A549 treated with ZK216348 at 1 μM for 4 hours (cell line): Measurements from ENCODE around the gene GRIPAP1. TPM values are rescaled to one million over a fixed set of nuclear protein-coding genes. Genes with fewer than 3 reads are reported as not detected.

Experiments used
- total RNA-seq: library from RNA; stranded (reverse); fragments of 200-300 nt; extraction: Qiagen RNA extraction; gene quantifications from 5 replicates; pipeline ENCODE4 v1.2.3, GENCODE V29; 2022; ENCODE audit warnings: low read depth

GRIPAP1 gene, protein sequence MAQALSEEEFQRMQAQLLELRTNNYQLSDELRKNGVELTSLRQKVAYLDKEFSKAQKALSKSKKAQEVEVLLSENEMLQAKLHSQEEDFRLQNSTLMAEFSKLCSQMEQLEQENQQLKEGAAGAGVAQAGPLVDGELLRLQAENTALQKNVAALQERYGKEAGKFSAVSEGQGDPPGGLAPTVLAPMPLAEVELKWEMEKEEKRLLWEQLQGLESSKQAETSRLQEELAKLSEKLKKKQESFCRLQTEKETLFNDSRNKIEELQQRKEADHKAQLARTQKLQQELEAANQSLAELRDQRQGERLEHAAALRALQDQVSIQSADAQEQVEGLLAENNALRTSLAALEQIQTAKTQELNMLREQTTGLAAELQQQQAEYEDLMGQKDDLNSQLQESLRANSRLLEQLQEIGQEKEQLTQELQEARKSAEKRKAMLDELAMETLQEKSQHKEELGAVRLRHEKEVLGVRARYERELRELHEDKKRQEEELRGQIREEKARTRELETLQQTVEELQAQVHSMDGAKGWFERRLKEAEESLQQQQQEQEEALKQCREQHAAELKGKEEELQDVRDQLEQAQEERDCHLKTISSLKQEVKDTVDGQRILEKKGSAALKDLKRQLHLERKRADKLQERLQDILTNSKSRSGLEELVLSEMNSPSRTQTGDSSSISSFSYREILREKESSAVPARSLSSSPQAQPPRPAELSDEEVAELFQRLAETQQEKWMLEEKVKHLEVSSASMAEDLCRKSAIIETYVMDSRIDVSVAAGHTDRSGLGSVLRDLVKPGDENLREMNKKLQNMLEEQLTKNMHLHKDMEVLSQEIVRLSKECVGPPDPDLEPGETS
- total RNA-seq = 15.0 to 24.2 TPM (median 23.6 TPM) in 5 replicates

DNA sequence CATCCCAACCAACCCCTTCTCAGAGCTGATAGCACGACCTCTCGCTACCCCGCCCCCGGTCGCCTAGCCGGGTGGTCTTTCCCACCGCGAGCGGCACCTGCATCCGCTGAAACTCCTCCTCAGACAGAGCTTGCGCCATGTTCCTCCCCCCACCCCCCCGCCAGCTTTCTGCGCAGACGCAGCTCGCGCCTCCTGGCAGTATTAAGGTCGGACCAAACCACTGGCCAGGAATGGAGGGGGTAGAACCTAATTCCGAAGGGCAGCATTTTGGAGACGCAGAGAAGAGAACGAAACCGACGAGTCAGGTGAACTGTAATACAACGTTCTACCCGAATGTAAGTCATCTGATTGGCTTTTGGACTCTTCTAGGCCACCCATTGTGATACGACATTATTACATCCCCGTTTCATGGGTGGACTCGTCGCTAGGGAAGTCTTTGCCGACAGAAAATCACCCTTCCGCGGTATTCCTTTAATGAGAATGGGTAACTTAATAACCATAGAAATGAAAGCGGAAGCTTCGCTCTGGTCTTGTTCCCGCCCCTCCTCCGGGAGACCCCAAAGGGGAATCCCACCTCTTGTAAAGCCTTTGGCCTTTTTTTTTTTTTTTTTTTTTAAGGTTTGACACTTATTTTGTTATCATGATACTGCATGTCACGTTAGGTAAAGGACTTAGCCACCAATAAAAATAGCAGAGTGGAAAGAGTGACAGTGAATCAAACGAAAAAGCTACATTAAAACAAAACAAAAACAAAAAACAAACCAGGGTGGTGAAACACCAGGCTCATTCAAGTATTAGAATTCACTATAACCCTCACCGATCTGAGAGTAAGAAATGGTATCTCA is at the start of gene GRIPAP1:
Gene GRIPAP1, minus strand, starts transcription at position 174 of the 845 bp plus-strand sequence. Its CDS starts 35 bp downstream, at position 139.

DNA sequence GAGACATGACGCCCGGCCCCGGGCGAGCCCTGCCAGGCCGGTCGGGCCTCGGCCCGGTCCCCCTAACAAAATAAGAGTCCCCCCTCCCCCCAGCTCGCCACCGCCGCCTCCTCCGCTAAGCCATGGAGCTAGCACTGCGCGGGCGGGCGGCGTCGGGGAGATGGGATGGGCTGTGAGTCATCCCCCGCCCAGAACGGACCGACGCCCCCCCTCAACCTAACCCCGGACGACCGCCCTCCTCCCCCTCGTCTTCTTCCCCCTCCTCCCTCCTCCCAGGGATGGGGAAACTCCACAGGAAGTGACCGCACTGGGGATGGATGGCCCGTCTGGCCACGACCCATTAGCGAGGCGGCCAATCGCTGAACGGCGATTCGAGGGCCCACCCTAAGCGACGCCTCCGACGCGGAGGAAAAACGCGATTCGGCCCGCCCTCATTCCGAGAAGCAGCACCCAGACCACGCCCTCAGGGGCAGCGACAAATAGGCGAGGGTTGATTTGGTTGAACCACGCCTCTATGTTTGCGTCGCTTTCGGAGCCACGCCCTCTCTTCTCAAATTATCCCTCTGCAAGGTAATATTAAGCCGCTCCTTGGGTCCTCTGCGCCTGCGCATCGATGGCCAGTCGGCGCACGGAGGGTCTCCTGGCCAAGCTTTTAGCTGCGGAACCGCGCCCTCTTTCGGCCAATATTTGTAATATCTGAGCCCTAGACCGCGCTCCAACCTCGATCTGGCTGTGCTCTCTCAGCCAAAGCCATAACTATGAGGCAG is 41.3 kb upstream of the GRIPAP1 start, which contains the start of gene TFE3:
Gene TFE3, minus strand, starts transcription at position 138 of the 767 bp plus-strand sequence. Its CDS starts 131 bp downstream, at position 7.

DNA sequence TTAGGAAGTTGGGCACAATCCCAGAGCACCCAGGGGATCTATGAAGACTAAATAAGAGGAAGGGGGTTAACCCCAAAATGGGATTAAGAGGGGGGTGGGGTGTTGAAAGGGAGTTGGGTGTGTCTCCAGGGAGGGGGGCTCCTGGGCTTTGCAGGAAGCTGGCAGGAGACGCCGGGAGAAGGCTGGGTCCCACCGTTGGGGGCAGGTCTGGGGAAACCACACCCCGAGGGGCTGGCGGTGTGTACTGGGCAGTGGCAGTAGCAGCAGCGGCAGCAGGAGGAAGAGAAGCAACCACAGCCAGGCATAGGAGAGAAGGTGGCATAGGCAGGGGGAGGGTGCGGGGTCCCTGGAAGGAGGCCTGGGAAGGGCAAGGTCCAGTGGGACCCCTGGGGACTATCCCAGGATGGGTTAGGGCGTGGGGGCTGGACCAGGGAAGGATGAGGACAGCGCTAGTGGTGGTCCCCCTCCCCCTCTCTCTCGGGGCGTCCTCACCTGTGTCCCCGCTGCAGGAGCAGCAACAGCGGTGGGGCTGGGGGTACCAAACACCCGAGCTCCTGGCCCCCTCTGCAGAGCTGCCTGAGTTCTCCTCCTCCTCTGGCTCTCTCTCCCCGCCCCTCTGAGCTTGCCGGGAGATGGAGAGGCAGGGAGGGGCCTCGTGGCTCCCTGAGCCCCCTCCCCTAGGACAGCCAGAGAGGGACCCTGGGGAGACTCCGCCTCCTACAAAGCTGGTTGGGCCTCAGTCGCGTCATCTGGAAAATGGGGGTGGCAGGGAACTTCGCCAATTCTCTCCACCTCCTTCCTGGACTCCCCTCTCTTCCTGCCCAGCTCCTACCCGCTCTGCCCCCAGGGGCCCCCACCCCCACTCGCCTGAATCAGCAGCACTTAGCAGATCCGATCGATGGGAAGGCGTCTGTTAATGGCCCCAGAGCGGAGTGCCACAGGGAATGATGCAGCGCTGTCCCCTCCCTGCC is 30.5 kb downstream of the GRIPAP1 start, which contains the start of gene KCND1:
Gene KCND1, minus strand, starts transcription at position 596 of the 971 bp plus-strand sequence. CDS start 1,573 bp downstream, outside the sequence.

DNA sequence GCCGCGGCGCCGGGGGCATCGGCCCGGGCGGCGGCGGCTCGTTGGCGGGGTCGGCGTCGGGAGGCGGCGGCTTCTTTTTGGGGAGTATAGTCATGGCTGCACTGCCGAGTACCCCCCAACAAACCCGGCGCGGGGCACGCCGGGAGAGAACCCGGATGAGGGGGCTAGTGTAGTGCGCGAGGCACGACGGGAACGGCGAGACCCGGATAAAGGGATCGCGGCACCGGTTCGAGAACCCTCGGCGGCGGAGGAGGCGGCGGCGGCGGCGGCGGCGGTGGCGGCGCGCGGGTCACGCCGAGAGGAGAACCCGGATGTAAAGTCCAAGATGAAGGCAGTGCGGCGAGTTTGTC is 44.6 kb downstream of the GRIPAP1 start, which contains the start of gene OTUD5:
Gene OTUD5, minus strand, starts transcription at position 131 of the 350 bp plus-strand sequence. Its CDS starts 37 bp downstream, at position 94.

Other genes with a start within 250 kb of the GRIPAP1 start
- not detected in 5 replicates for gene GLOD5, start 240.5 kb downstream of the GRIPAP1 start, total RNA-seq
- gene GATA1, start 215.7 kb downstream of the GRIPAP1 start, total RNA-seq = not detected in 5 replicates
- gene HDAC6, start 200.2 kb downstream of the GRIPAP1 start, total RNA-seq = 24.5 to 38.5 TPM (median 32.5 TPM) in 5 replicates
- gene ERAS, start 175.8 kb downstream of the GRIPAP1 start, total RNA-seq = 0.19 TPM in 1 of 5 replicates, not detected in the others
- gene PCSK1N, start 166.7 kb downstream of the GRIPAP1 start, total RNA-seq = 14.2 to 57.6 TPM (median 52.0 TPM) in 5 replicates
- 65.2 to 99.9 TPM (median 98.2 TPM) in 5 replicates for gene TIMM17B, start 104.5 kb downstream of the GRIPAP1 start, total RNA-seq
- gene PQBP1, start 104.3 kb downstream of the GRIPAP1 start, total RNA-seq = 88.6 to 103 TPM (median 94.0 TPM) in 5 replicates
- gene SLC35A2, start 90.6 kb downstream of the GRIPAP1 start, total RNA-seq = 42.8 to 68.8 TPM (median 65.0 TPM) in 5 replicates
- 8.5 to 10.0 TPM (median 9.0 TPM) in 5 replicates for gene PIM2, start 83.2 kb downstream of the GRIPAP1 start, total RNA-seq
- 60.4 to 71.4 TPM (median 64.7 TPM) in 5 replicates for gene OTUD5, start 44.7 kb downstream of the GRIPAP1 start, total RNA-seq
- 0.92 to 1.6 TPM (median 1.2 TPM) in 5 replicates for gene KCND1, start 30.4 kb downstream of the GRIPAP1 start, total RNA-seq
- gene TFE3, start 41.1 kb upstream of the GRIPAP1 start, total RNA-seq = 38.3 to 57.8 TPM (median 54.4 TPM) in 5 replicates
- gene CCDC120, start 56.7 kb upstream of the GRIPAP1 start, total RNA-seq = 2.1 to 4.9 TPM (median 3.8 TPM) in 5 replicates
- 37.3 to 50.2 TPM (median 43.8 TPM) in 5 replicates for gene PRAF2, start 71.7 kb upstream of the GRIPAP1 start, total RNA-seq
- gene WDR45, start 77.6 kb upstream of the GRIPAP1 start, total RNA-seq = 44.3 to 60.4 TPM (median 58.1 TPM) in 5 replicates
- gene GPKOW, start 121.5 kb upstream of the GRIPAP1 start, total RNA-seq = 19.8 to 26.6 TPM (median 24.5 TPM) in 5 replicates
- 1.3 to 3.7 TPM (median 3.6 TPM) in 5 replicates for gene MAGIX, start 160.5 kb upstream of the GRIPAP1 start, total RNA-seq
- 328 to 445 TPM (median 434 TPM) in 5 replicates for gene PLP2, start 169.6 kb upstream of the GRIPAP1 start, total RNA-seq
- 13.7 to 20.3 TPM (median 18.2 TPM) in 5 replicates for gene PRICKLE3, start 184.1 kb upstream of the GRIPAP1 start, total RNA-seq
- 2.2 to 3.4 TPM (median 3.1 TPM) in 5 replicates for gene SYP, start 197.9 kb upstream of the GRIPAP1 start, total RNA-seq
- not detected in 5 replicates for gene CACNA1F, start 231.1 kb upstream of the GRIPAP1 start, total RNA-seq
- 11.6 to 16.8 TPM (median 14.3 TPM) in 5 replicates for gene CCDC22, start 233.2 kb upstream of the GRIPAP1 start, total RNA-seq